Neural cell (in vitro differentiated cells): ENCODE measurements around the gene SLC9A3.

Experiments
- EP300 ChIP-seq: fragments of 450-650 bp; conservative IDR thresholded peaks from 2 replicates; pipeline ENCODE4 v1.6.1; 2014; ENCODE audit warnings: antibody characterized with exemption, mild to moderate bottlenecking, moderate library complexity; ENCODE audit not compliant: poor library complexity, severe bottlenecking
- EZH2 ChIP-seq: fragments of 200-600, 300-800 bp; shearing (Covaris generic), sonication (generic); IDR thresholded peaks from 2 replicates; pipeline ENCODE4 v1.6.1; 2014; ENCODE audit warnings: antibody characterized with exemption, low read length, borderline replicate concordance, mild to moderate bottlenecking; ENCODE audit not compliant: insufficient read depth, poor library complexity, severe bottlenecking
- POLR2AphosphoS5 ChIP-seq: IDR thresholded peaks from 2 replicates; pipeline ENCODE4 v1.6.1; 2012
- RAD21 ChIP-seq: fragments of 450-650 bp; conservative IDR thresholded peaks from 2 replicates; pipeline ENCODE4 v1.6.1; 2014; ENCODE audit warnings: antibody characterized with exemption, mild to moderate bottlenecking, moderate library complexity
- SMC3 ChIP-seq: fragments of 450-650 bp; conservative IDR thresholded peaks from 2 replicates; pipeline ENCODE4 v1.6.1; 2014; ENCODE audit warnings: antibody characterized with exemption, mild to moderate bottlenecking, moderate library complexity; ENCODE audit not compliant: poor library complexity
- TAF1 ChIP-seq: IDR thresholded peaks from 2 replicates; pipeline ENCODE4 v1.6.1; 2012; ENCODE audit warnings: low read depth
- TF ChIP-seq, protein P1 (sequence below): fragments of 450-650 bp; IDR thresholded peaks from 2 replicates; pipeline ENCODE4 v1.5.1; 2014; ENCODE audit warnings: antibody characterized with exemption, mild to moderate bottlenecking, moderate library complexity; ENCODE audit not compliant: poor library complexity, severe bottlenecking

DNA sequence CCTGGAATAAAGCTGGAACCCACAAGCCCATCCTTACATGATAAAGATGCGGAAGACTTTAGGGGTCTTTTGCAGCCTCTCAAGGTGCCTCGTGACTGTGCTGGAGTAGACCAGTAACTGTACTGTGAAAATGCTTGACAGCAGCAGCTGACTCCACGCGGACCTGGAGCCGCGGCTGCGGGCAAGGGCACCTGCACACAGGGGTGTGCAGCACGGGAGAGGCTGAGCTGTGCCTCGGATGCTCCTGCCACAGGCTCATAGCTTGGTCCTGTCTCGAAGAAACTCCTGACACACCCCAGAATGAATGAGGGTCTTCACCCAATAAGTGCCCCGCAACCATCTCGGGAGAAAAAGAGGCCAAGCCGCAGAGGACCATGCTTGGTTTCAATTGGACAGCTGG, 47.5 kb upstream of the SLC9A3 start:
- TF ChIP-seq TAF1, result no peak
- TF ChIP-seq, protein P1, sequence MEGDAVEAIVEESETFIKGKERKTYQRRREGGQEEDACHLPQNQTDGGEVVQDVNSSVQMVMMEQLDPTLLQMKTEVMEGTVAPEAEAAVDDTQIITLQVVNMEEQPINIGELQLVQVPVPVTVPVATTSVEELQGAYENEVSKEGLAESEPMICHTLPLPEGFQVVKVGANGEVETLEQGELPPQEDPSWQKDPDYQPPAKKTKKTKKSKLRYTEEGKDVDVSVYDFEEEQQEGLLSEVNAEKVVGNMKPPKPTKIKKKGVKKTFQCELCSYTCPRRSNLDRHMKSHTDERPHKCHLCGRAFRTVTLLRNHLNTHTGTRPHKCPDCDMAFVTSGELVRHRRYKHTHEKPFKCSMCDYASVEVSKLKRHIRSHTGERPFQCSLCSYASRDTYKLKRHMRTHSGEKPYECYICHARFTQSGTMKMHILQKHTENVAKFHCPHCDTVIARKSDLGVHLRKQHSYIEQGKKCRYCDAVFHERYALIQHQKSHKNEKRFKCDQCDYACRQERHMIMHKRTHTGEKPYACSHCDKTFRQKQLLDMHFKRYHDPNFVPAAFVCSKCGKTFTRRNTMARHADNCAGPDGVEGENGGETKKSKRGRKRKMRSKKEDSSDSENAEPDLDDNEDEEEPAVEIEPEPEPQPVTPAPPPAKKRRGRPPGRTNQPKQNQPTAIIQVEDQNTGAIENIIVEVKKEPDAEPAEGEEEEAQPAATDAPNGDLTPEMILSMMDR, result no peak
- TF ChIP-seq SMC3, result no peak
- TF ChIP-seq POLR2AphosphoS5, result no peak
- no peak for TF ChIP-seq RAD21
- TF ChIP-seq EZH2, result no peak
- no peak for TF ChIP-seq EP300
